ENCODE measurements around the gene RCAN2.
"Not testable (repeated sequence)": the region's sequence is repeated elsewhere in the genome, so short reads cannot be mapped to it uniquely, and the experiment has no call there.

Gene RCAN2

GRCh38 chr6:46411456-46412197 is 79.6 kb downstream of the RCAN2 start:
- Histone ChIP-seq H3K18ac (ENCODE audit: low read length) (no peak overlapping the region), H2BK120ac (ENCODE audit: low read depth, low read length) (no peak overlapping the region)

GRCh38 chr6:46410334-46410953 is 80.8 kb downstream of the RCAN2 start:
- no peak overlapping the region for H3K18ac ChIP-seq (ENCODE audit: low read length)
- H3K79me2 ChIP-seq (ENCODE audit: control insufficient read depth, insufficient read depth, low read length), result no peaks in the 10 kb centered on the region
- H3K79me1 ChIP-seq (ENCODE audit: low read length), result no peaks in the 10 kb centered on the region
- no peak overlapping the region for H3K56ac ChIP-seq (ENCODE audit: low read length)
- no peak overlapping the region for H2BK5ac ChIP-seq (ENCODE audit: low read length)
- H2BK120ac ChIP-seq (ENCODE audit: low read depth, low read length), result no peak overlapping the region
- DNase-seq, result no peak
- H3K9ac ChIP-seq (ENCODE audit: low read length), result no peak overlapping the region
- H3K4me1 ChIP-seq (ENCODE audit: control insufficient read depth, low read depth, low read length), result no peaks in the 10 kb centered on the region
- no peaks in the 10 kb centered on the region for H3K27me3 ChIP-seq (ENCODE audit: insufficient read depth, low read length, poor library complexity)
- no peak overlapping the region for H2BK15ac ChIP-seq (replicated peaks; ENCODE audit: low read depth)
- H3K36me3 ChIP-seq (ENCODE audit: control insufficient read depth, insufficient read depth, low read length), result no peaks in the 10 kb centered on the region
- no peak overlapping the region for H2AK5ac ChIP-seq (ENCODE audit: low read length)
- H3K27ac ChIP-seq (ENCODE audit: low read depth, low read length), result no peak overlapping the region
- H4K5ac ChIP-seq (ENCODE audit: low read length), result no peak overlapping the region
- H3K4ac ChIP-seq (ENCODE audit: low read depth, low read length), result no peak overlapping the region
- H3K4me3 ChIP-seq (ENCODE audit: low read length), result no peak overlapping the region
- H3K23ac ChIP-seq (ENCODE audit: low read length), result no peak overlapping the region
- 100% methylated on average over 2 of the region's 5 CpGs for WGBS (ENCODE audit: extremely low coverage, insufficient coverage, low lambda C conversion rate)
- no peak overlapping the region for H3K4me2 ChIP-seq (ENCODE audit: low read length)
- no peak overlapping the region for H4K8ac ChIP-seq (ENCODE audit: low read depth, low read length)

More at GRCh38 chr6:46411456-46412197, 79.6 kb downstream of the RCAN2 start:
- no CpG with 5 or more reads among the region's 3 CpGs for WGBS (ENCODE audit: extremely low coverage, insufficient coverage, low lambda C conversion rate)
- Histone ChIP-seq H3K36me3 (ENCODE audit: control insufficient read depth, insufficient read depth, low read length) (no peaks in the 10 kb centered on the region), H3K4me2 (ENCODE audit: low read length) (no peak overlapping the region), H2BK15ac (replicated peaks; ENCODE audit: low read depth) (no peak overlapping the region), H4K5ac (ENCODE audit: low read length) (no peak overlapping the region), H4K8ac (ENCODE audit: low read depth, low read length) (no peak overlapping the region), H3K56ac (ENCODE audit: low read length) (no peak overlapping the region), H3K4ac (ENCODE audit: low read depth, low read length) (no peak overlapping the region), H3K4me3 (ENCODE audit: low read length) (no peak overlapping the region), H3K9ac (ENCODE audit: low read length) (no peak overlapping the region), H3K27me3 (ENCODE audit: insufficient read depth, low read length, poor library complexity) (no peaks in the 10 kb centered on the region), H3K4me1 (ENCODE audit: control insufficient read depth, low read depth, low read length) (no peaks in the 10 kb centered on the region), H2AK5ac (ENCODE audit: low read length) (no peak overlapping the region), H3K79me1 (ENCODE audit: low read length) (no peaks in the 10 kb centered on the region), H3K79me2 (ENCODE audit: control insufficient read depth, insufficient read depth, low read length) (no peaks in the 10 kb centered on the region), H3K23ac (ENCODE audit: low read length) (no peak overlapping the region), H3K27ac (ENCODE audit: low read depth, low read length) (no peak overlapping the region), H2BK5ac (ENCODE audit: low read length) (no peak overlapping the region)
- DNase-seq, result no peak

GRCh38 chr6:46407776-46408530 is 83.3 kb downstream of the RCAN2 start:
- Histone ChIP-seq H3K4me2 (ENCODE audit: low read length) (no peak overlapping the region), H3K36me3 (ENCODE audit: control insufficient read depth, insufficient read depth, low read length) (no peaks in the 10 kb centered on the region), H3K4me1 (ENCODE audit: control insufficient read depth, low read depth, low read length) (no peaks in the 10 kb centered on the region), H2BK5ac (ENCODE audit: low read length) (no peak overlapping the region), H3K27ac (ENCODE audit: low read depth, low read length) (no peak overlapping the region), H3K79me2 (ENCODE audit: control insufficient read depth, insufficient read depth, low read length) (no peaks in the 10 kb centered on the region), H2BK120ac (ENCODE audit: low read depth, low read length) (no peak overlapping the region), H3K9ac (ENCODE audit: low read length) (no peak overlapping the region), H3K4ac (ENCODE audit: low read depth, low read length) (no peak overlapping the region), H4K8ac (ENCODE audit: low read depth, low read length) (no peak overlapping the region), H3K79me1 (ENCODE audit: low read length) (no peaks in the 10 kb centered on the region), H2BK15ac (replicated peaks; ENCODE audit: low read depth) (no peak overlapping the region), H2AK5ac (ENCODE audit: low read length) (no peak overlapping the region), H3K23ac (ENCODE audit: low read length) (no peak overlapping the region), H3K18ac (ENCODE audit: low read length) (no peak overlapping the region), H3K56ac (ENCODE audit: low read length) (no peak overlapping the region), H3K27me3 (ENCODE audit: insufficient read depth, low read length, poor library complexity) (no peaks in the 10 kb centered on the region), H3K4me3 (ENCODE audit: low read length) (no peak overlapping the region), H4K5ac (ENCODE audit: low read length) (no peak overlapping the region)
- DNase-seq, result no peak
- WGBS (ENCODE audit: extremely low coverage, insufficient coverage, low lambda C conversion rate), result no CpG with 5 or more reads among the region's 13 CpGs

GRCh38 chr6:46407246-46407645 is 84.0 kb downstream of the RCAN2 start:
- no CpG with 5 or more reads among the region's 3 CpGs for WGBS (ENCODE audit: extremely low coverage, insufficient coverage, low lambda C conversion rate)
- no peaks in the 10 kb centered on the region for H3K4me1 ChIP-seq (ENCODE audit: control insufficient read depth, low read depth, low read length)

GRCh38 chr6:46405620-46406180 is 85.5 kb downstream of the RCAN2 start:
- H3K79me2 ChIP-seq (ENCODE audit: control insufficient read depth, insufficient read depth, low read length); H3K4me2 ChIP-seq (ENCODE audit: low read length); H4K5ac ChIP-seq (ENCODE audit: low read length); H3K9ac ChIP-seq (ENCODE audit: low read length); H3K27ac ChIP-seq (ENCODE audit: low read depth, low read length); H2AK5ac ChIP-seq (ENCODE audit: low read length); H3K79me1 ChIP-seq (ENCODE audit: low read length); H3K4me3 ChIP-seq (ENCODE audit: low read length); H3K4ac ChIP-seq (ENCODE audit: low read depth, low read length); H4K8ac ChIP-seq (ENCODE audit: low read depth, low read length); H3K18ac ChIP-seq (ENCODE audit: low read length); H3K23ac ChIP-seq (ENCODE audit: low read length); DNase-seq; H3K27me3 ChIP-seq (ENCODE audit: insufficient read depth, low read length, poor library complexity); H2BK120ac ChIP-seq (ENCODE audit: low read depth, low read length); H2BK5ac ChIP-seq (ENCODE audit: low read length); H3K56ac ChIP-seq (ENCODE audit: low read length); H2BK15ac ChIP-seq (replicated peaks; ENCODE audit: low read depth); H3K36me3 ChIP-seq (ENCODE audit: control insufficient read depth, insufficient read depth, low read length); H3K4me1 ChIP-seq (ENCODE audit: control insufficient read depth, low read depth, low read length): not testable (repeated sequence)
- WGBS (ENCODE audit: extremely low coverage, insufficient coverage, low lambda C conversion rate), result no CpG with 5 or more reads among the region's 32 CpGs

More at GRCh38 chr6:46407246-46407645, 84.0 kb downstream of the RCAN2 start:
- Histone ChIP-seq H3K79me1 (ENCODE audit: low read length) (no peaks in the 10 kb centered on the region), H3K56ac (ENCODE audit: low read length) (no peak overlapping the region), H3K79me2 (ENCODE audit: control insufficient read depth, insufficient read depth, low read length) (no peaks in the 10 kb centered on the region), H3K27me3 (ENCODE audit: insufficient read depth, low read length, poor library complexity) (no peaks in the 10 kb centered on the region), H2BK5ac (ENCODE audit: low read length) (no peak overlapping the region), H4K5ac (ENCODE audit: low read length) (no peak overlapping the region), H3K36me3 (ENCODE audit: control insufficient read depth, insufficient read depth, low read length) (no peaks in the 10 kb centered on the region), H3K23ac (ENCODE audit: low read length) (no peak overlapping the region), H3K4ac (ENCODE audit: low read depth, low read length) (no peak overlapping the region), H3K4me2 (ENCODE audit: low read length) (no peak overlapping the region), H4K8ac (ENCODE audit: low read depth, low read length) (no peak overlapping the region), H2BK120ac (ENCODE audit: low read depth, low read length) (no peak overlapping the region), H2BK15ac (replicated peaks; ENCODE audit: low read depth) (no peak overlapping the region), H3K9ac (ENCODE audit: low read length) (no peak overlapping the region), H3K4me3 (ENCODE audit: low read length) (no peak overlapping the region), H3K27ac (ENCODE audit: low read depth, low read length) (no peak overlapping the region), H3K18ac (ENCODE audit: low read length) (no peak overlapping the region), H2AK5ac (ENCODE audit: low read length) (no peak overlapping the region)
- DNase-seq, result no peak

All from mesendoderm (in vitro differentiated cells).